GM19455 (cell line): ENCODE results near the gene MAN2A1.
A peak's percentile ranks its signal among the peaks of the same experiment; 100 is the strongest.

Source experiments
- ATAC-seq: cut with Tn5 transposase; IDR thresholded peaks from one replicate; pipeline ENCODE4 v1.9.1; 2021; ENCODE audit not compliant: unreplicated experiment

MAN2A1 gene

DNA sequence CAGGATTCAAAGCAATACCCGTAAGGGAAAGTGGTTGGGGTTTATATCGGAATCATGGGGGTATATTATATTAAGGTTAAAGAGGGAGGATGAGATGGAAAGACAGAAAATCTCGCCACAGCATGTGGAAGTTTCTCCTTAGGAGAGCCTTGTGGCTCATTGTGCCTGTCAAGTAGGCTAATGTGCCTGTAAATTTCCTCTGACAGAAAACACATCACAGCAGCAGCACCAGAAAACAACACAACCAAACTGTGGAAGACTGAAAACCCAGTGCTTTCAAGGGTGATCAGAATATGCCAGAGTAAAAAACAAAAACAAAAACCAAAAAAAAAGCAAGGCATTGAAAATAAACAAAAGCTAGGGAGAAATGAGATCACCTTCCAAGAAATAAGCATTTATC lies 11.3 kb upstream of the MAN2A1 start:
- no peak for ATAC-seq

DNA sequence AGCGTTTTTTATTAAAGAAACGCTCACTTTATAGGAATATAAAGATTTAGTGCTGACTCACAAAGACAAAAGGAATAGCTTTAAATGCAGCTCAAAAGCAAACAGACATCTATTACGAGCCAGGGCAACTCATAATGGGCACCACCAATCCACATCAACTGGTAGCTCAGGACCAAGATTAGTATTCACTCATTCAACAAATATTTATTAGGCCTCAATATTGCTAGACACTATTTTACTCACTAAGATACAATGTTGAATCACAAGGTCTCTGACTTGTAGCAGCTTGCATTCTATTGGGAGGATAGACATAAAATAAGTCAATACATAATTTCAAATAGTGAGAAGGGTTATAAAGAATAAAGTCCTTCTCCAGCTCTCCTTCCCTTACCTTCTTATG lies 8.0 kb upstream of the MAN2A1 start:
- ATAC-seq: no peak

DNA sequence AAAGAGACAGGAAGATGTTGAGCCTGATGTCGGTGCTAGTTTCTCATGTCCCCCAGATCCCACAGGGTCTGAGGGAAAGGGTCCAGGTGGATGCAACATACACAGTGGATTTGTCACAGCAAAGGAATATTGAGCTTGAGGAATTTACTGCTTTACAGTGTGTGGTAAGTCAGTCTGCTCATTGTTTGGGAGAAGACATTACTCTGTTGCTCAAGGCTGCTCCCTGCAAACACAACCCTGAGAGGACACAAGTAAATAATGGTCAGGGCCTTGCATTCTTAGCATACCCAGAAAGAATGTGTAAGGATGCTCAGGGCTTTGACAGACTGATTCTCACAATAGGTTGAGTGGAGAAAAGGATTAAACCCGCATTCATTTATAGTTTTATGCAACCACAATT lies 7.3 kb upstream of the MAN2A1 start:
- no peak for ATAC-seq

DNA sequence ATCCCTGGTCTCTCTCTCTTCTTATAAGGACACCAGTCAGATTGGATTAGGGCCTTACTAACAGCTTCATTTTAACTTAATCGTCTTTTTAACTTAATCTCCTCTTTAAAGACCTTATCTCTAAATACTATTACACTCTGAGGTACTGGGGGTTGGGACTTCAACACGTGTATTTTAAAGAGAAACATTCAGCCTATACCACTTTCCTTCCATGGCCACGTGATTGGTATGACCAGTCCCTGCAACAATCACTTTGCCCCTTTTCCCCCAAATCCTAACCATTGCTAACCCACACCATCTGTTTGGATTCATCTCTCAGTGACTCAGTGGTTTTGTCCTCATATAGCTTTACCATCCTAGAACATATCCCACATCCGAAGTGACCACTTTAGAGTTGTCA lies 3.8 kb upstream of the MAN2A1 start:
- ATAC-seq: no peak

DNA sequence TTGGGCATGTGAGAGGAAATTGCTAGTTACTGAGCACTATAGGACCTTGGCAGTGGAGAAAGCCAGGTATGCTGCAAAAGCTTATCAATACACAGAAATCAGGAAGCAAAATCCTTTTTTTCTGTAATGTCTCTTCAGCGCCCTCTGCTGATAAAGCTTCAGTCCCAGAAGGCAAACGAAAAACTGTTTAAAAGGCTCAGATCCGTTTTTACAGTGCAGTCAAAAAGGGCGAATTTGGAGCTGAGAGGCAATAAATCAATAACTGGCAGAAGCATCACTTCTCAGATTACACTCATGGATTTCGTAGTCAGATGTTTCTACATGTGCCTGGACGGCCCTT lies 1.1 kb upstream of the MAN2A1 start:
- ATAC-seq: peak; percentile 0

DNA sequence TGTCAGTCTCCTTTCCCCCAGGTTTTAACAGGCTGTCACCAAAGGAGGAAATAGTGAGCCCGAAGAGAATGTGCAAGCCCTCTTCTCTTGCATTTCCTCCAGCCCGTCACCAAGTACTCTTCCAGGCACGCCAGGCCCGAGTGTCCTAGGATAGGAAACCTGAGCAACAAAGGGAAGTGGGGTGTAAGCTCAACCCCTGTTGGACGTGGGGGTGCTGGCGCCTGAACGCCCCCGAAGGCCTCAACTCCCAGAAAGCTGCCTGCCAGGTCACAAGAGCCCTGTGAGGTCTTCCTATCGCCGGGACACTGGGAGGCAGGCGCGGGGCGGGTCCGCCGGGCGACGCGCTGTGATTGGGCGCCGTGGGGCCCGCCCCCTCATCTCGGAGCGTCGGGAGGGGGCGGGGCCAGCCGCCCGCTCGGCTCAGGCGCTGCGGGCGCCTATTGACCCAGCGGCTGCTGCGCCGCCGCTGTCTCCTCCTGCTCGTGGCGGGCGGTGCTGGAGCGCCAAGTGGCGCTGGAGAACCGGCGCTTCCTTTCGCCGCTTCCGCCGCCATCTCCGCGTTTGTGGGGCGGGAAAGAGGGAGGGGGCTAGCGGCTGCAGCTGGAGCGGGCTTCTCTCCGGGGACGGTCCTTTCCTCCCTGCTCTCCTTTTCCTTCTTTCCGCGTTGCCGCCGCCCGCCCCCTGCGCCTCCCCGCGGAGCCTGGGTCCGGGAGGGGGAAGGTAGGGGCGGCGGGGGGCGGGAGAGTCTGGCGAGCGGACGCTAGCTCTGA lies 572 bp upstream of the MAN2A1 start:
- ATAC-seq: peak; percentile 74

DNA sequence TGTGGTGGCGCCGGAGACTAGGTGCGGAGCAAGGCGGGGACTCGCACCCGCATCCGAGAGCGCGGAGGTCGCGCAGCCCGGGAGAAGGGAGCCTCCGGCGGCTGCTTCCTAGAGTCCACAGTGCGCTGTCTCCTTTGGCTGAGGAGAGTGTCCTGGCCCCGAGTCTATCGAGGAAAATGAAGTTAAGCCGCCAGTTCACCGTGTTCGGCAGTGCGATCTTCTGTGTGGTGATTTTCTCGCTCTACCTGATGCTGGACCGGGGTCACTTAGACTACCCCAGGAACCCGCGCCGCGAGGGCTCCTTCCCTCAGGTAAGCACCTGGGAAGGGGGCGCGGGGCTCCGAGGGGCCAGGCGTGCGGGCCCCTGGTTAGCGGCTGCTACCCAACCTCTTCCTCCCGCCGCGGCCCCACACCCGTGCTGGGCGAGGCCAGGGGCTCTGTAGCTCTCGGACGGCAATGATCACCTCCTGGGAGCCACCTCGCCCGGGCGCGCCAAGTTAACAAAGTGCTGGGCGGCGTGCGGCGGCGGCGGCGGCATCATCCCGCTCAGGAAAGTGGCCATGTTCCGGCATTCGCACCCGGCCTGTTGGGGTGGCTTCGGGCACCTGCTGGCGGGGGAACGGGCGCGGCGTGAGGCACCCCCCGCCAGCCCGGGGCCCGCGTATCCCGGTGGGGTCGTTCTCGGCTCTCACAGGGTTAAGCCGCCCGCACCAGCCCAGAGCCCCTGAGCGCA lies 681 bp downstream of the MAN2A1 start:
- ATAC-seq: peak; percentile 9

DNA sequence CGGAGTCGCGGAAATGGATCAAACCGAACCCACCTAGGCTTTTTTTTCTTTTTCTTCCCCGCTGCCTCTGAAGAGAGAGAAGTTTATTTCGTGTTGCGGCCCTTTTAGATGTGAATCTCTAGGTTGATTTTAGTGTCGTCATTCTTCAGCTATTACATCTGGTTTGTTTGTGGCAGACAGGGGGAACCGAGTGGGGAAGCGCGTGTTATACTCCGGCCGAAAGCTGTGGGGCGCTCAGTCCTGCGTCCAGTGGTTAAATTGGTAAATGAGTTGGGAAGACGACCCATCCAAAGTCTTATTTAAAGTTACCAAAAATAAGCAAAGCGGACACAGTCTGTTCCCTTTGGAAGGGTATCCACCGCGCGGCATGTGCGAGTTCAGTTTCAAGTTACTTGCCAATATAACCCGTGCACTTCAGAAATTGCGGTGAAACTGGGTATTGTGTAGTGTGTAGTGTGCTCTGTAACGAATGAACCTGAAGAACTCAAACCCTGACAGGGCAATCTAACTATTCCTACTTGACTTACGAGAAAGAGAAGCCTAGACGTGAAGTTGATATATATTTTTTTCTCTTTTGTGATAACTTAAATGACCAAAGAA lies 1.3 kb downstream of the MAN2A1 start:
- ATAC-seq: peak; percentile 14

DNA sequence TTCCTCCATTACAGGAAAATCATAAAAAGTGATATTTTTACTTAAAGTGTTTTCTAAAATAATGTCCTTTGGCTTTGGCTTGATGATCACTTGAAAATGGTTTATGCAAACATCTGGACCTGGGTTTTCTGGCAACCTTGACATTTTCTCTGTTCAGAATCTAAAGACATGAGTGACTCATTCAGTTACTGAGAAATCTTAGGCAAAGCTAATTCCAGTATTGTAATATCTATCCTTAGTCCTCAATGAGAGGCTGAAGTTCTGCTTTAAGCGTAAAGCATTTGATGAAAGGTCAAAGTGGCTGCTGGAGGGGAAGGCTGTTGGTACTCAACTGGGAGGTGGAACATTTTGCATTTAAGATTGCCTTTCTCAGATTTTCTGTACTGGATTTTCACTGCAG lies 2.3 kb downstream of the MAN2A1 start:
- ATAC-seq: no peak

DNA sequence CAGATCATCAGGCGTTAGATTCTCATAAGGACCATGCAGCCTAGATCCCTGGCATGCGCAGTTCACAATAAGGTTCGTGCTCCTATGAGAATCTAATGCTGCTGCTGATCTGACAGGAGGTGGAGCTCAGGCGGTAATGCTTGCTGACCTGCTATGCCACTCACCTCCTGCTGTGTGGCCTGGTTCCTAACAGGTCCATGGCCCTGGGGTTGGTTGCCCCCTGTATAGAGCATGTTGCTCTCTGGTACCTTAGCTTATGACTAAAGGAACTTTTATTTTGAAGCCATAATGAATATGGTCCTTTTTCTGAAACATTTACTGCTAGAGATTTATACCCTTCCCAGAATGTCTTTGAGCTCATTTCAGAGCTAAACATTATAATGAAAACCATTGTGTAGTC lies 3.1 kb downstream of the MAN2A1 start:
- no peak for ATAC-seq

DNA sequence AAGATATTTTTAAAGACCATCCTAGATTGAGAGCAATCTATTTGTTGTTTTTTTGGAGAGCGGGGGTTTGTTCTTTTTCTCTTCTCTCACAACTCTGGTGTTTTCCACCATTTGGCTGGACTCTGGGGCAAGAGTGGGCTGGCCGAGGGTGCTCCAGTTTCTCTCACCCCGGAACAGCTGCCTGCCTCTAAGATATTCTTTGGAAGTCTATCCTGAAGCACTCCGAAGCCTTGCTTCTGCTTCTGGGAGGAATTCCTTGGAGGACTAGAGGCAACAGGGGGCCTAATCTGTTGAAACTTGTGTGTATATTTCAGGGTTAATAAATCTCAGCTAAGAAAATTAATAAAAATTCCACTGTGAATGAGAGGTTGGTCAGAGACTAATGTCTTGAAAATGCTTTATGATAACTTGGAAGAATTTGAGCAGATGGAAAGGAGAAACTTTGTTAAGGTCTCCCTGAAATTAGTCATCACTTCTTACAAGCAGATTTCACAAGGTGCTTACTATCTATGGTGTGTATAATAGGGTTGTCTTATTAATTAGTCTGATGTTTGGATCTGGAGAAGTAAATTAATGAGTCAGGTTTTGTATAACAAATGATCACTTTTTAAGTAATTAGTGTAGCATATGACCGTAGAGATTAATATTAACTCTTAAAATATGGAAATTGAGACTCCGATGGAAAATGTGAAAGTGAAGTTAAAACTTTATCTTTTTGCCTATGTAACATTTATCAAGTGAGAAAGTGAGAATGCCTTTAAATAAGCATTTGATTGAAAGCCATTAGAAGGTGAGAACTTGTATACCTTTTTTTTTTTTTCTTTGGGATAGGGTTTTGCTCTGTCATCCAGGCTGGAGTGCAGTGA lies 4.0 kb downstream of the MAN2A1 start:
- no peak for ATAC-seq

DNA sequence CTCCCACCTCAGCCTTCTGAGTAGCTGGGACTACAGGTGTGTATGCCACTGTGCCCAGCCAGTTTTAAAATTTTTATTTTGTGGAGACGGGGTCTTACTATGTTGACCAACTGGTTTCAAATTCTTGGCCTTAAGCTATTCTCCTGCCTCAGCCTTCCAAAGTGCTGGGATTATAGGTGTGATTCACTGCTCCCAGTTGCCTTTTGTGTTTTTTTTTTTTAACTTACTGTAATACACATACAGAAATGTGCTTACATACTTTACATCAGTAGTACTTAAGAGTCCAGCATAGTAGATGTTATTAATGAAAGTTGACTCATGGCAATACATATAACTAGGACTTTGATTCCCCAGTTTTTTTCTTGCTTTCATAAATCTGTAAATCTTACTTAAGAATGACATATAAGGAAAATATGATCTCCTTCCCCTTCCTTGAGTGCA lies 4.7 kb downstream of the MAN2A1 start:
- no peak for ATAC-seq

DNA sequence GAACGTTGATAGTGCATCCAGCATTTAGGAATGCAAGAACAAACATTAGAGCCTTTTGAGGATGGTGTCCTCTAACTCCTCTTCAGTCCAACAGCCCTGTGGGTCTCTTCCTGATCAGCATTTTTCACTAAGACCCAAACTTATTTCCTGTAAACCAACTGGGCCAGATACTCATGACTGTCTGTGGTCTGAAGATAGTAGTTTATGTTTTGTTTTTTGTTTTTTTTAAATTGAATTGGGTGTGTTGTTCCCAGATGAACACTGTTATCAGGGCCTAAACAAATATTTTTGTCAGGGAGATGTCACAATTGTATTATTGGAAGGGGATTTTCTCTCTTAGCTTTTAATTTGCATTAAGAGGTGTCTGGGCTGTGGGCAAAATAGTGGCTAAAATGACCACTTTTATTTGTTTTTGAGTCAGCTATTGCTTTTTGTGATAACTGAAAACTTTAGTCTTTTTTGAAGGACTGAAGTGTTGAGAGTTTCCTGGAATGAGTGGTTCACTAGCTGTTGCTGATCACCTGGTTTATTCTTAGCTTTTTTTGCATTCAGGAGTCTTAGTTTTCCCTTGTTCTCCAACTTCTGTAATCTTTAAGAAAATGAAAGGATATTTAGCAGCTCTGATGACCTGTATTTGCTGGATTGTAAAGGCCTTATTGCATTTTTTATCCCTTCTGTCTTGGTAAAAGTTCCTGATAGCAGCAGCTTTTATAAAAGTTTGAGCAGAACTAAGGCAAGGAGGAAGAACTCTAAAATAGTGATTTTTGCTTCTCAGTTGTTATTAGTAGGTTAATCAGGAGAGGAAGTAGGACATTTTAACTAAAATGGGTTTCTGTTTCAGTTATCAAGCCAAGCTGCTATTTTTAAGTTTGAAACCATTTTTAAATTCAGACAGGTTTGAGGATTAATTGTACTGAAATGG lies 5.5 kb downstream of the MAN2A1 start:
- peak; percentile 62 for ATAC-seq

DNA sequence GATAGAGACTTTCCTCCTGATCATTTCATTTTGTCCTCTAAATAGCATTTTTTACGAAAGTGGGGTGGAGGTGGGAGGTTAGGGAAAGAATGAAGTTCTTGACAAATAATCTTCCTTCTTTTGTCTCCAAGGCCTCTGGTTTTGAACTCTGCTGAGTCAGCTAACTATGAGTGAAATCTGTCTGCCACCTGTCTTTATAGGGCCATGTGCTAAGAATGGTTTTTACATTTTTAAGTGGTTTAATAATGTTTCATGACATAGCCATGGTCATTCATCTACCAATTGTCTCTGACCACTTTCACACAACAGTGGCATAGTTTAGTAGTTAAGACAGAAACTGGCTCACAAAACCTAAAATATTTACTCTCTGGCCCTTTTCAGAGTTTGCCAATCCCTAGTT lies 7.6 kb downstream of the MAN2A1 start:
- no peak for ATAC-seq

DNA sequence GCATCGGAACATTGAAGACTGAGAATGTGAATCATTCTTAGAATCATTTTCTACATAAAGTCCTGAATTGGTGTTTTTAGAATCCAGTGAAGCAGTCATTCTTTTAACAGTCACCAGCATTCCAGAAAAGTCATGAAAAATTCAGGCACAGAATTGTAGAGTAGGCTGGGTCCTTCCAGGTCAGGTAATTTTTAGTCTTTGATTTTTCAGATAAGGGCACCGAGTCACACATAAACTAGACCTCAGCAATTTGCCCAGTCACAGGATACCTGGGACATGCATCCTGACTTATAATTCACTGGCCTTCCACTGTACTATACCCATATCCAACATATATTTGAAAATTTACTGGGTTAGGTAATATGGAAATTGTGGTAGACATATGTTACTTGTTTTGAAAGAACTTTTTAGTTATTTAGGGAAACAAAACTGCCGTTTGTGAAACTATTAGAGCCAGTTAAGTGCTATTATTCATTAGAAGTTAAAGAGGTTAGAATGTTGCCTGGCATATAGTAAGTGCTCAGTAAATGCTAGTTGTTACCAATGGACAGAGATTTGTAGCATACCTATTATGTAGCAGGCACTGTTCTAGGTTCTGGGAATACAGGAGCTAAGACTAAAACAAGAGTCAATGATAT lies 10.9 kb downstream of the MAN2A1 start:
- no peak for ATAC-seq

DNA sequence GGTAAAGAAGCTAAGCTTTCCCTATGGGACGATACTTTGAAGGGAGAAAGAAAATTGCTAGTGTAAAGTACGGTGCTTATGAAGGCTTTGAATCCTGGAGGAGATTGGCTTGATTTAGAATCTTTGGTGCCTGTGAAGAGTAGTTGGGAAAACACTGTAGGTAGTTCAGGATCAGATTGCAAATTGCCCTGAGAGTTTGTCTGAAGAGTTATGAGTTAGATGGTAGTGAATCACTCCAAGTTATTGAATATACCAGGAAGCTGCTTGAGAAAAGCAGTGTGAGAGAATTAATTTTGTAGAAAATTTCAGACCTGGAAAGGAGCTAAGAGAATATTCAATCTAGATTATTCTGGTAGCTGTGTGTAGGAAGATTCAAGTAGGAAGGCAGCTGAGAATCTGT lies 11.5 kb downstream of the MAN2A1 start:
- ATAC-seq: no peak

DNA sequence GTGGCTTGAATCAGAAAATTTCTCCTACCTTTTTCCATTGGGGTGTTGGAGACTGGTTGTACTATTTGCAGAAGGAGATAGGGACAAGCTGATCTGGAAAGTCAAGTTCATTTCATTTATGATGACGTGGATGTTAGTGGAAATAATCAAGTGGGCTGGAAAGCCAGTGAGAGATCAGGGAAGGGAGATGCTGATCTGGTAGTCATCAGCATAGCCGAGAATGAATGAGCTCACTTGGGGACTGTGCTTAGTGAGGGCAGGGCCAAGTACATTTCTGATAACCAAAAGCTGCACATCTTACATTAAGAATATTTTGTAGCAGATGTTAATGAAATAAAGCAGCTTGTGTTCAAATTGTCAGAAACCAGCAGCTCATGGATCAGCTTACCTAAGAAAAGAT lies 12.1 kb downstream of the MAN2A1 start:
- no peak for ATAC-seq

DNA sequence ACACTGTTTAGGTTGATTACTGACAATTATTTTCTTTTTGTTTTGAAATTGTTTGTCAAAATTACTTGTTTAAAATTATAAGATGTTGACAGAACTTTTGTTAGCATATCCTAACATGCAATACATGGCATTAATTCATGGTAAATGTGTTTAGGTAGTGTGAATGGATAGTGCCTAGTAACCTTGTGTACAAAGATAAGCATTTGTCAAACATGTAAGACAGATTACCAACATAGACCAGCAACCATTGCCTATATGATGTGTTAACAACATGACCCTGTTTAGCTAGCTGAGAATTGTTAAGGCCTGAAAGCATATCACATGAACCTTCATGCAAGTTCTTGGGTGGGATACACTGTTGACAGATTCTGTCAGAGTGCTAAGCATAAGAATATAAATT lies 13.4 kb downstream of the MAN2A1 start:
- ATAC-seq: no peak

DNA sequence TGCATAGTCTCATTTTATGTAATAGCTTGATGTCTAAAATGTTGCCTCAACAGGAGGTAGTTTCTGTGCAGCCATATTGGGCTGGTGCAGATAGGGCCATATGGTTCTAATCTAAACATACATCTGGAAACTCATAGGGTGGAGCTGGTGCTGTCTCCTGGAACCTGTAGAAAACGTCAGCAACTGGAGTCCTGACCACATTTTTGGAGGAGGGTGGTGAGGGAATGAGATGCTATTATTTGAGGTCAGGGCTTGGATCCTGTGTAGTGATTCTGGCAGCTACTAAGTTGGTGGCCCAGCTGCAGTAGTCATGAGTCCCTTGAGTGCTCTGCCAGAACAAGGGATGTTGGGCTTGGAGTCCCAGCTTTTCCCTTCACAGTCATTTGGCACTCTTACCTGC lies 14.1 kb downstream of the MAN2A1 start:
- ATAC-seq: no peak
